Osteoblast (primary cell): ENCODE results near the gene DLG1. TPM values are rescaled to one million over a fixed set of nuclear protein-coding genes. Genes with fewer than 3 reads are reported as not detected.

Experiments
- DNase-seq: peaks from one replicate; pipeline ENCODE4 v3.0.0; 2011; ENCODE audit warnings: low spot score, mixed read lengths; ENCODE audit not compliant: insufficient read length; ENCODE audit errors: missing footprints
- H2AFZ ChIP-seq: 2 replicates; pipeline ENCODE4 v1.6.0; 2011; ENCODE audit warnings: mild to moderate bottlenecking, low read length
- H3K27ac ChIP-seq: 2 replicates; pipeline ENCODE4 v1.5.1; 2011; ENCODE audit warnings: mild to moderate bottlenecking, low read depth, low read length, moderate library complexity
- H3K27me3 ChIP-seq: 2 replicates; pipeline ENCODE4 v1.6.0; 2012; ENCODE audit warnings: mild to moderate bottlenecking, control low read depth, inconsistent platforms, low read length, moderate library complexity; ENCODE audit not compliant: insufficient read depth
- H3K36me3 ChIP-seq: 2 replicates; pipeline ENCODE4 v1.5.1; 2011; ENCODE audit warnings: mild to moderate bottlenecking, low read length, control low read depth, moderate library complexity; ENCODE audit not compliant: insufficient read depth
- H3K4me1 ChIP-seq: 2 replicates; pipeline ENCODE4 v1.5.1; 2011; ENCODE audit warnings: mild to moderate bottlenecking, low read length, control low read depth, moderate library complexity; ENCODE audit not compliant: insufficient read depth
- H3K4me2 ChIP-seq: 2 replicates; pipeline ENCODE4 v1.6.0; 2011; ENCODE audit warnings: mild to moderate bottlenecking, low read length; ENCODE audit not compliant: insufficient read depth
- H3K4me3 ChIP-seq: fragments of 200-600 bp; sonication (generic); 3 replicates; pipeline ENCODE4 v1.5.1; 2012; ENCODE audit warnings: mild to moderate bottlenecking, low read length, inconsistent platforms; ENCODE audit not compliant: insufficient read depth
- H3K79me2 ChIP-seq: 2 replicates; pipeline ENCODE4 v1.6.0; 2012; ENCODE audit warnings: mild to moderate bottlenecking, low read length, control low read depth, inconsistent platforms; ENCODE audit not compliant: insufficient read depth
- H3K9me3 ChIP-seq: 2 replicates; pipeline ENCODE4 v1.5.1; 2011; ENCODE audit warnings: low read depth, low read length, control low read depth
- H4K20me1 ChIP-seq: 2 replicates; pipeline ENCODE4 v1.6.0; 2012; ENCODE audit warnings: mild to moderate bottlenecking, low read length, control low read depth; ENCODE audit not compliant: insufficient read depth
- CTCF ChIP-seq: IDR thresholded peaks from 2 replicates; pipeline ENCODE4 v1.5.1; 2011; ENCODE audit warnings: mild to moderate bottlenecking, low read depth, low read length, moderate library complexity; ENCODE audit errors: extremely low read depth
- total RNA-seq: library from RNA; depleted of rRNA; stranded (reverse); fragments of >200 nt; gene quantifications from 2 replicates; pipeline ENCODE4 v1.2.3, GENCODE V29; 2012

DLG1 gene
- total RNA-seq, 1 donor, result 79.3 TPM

DNA sequence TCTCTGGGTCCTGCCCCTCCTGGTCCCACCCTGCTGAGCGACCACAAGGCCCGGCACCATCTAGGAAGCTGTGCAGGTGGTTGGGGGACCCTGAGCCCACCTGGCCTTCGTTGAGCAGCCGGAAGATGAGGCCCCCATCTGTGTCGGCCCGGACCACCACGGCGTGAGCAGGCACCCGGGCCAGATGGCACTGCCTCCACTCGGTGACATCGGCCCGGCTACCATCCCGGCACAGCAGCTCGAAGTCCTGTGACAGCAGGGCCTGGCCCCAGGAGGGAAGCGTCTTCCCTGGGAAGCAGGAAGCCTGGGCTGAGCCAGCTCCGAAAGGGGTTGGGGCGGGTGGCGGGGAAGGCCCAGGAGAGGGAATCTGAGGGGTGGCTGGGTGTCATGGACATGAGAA, 281.4 kb downstream of the DLG1 start:
- H4K20me1 ChIP-seq, result no peaks in the 10 kb centered on the region
- no peaks in the 10 kb centered on the region for H3K79me2 ChIP-seq

GRCh38 chr3:197015790-197016736, 282.3 kb downstream of the DLG1 start:
- no peak for TF ChIP-seq CTCF
- no peaks in the 10 kb centered on the region for H3K4me1 ChIP-seq
- H3K36me3 ChIP-seq, result no peaks in the 10 kb centered on the region
- H2AFZ ChIP-seq, result no peak overlapping the region
- peak; percentile 71 for DNase-seq
- no peak overlapping the region for H3K4me2 ChIP-seq
- no peaks in the 10 kb centered on the region for H3K9me3 ChIP-seq
- H4K20me1 ChIP-seq, result no peaks in the 10 kb centered on the region
- H3K27ac ChIP-seq, result no peak overlapping the region
- H3K27me3 ChIP-seq, result peaks cover 19% of the 10 kb centered on the region
- H3K4me3 ChIP-seq, result no peak overlapping the region
- no peaks in the 10 kb centered on the region for H3K79me2 ChIP-seq

More for the DNA sequence above, 281.4 kb downstream of the DLG1 start:
- H3K36me3 ChIP-seq, result no peaks in the 10 kb centered on the region
- H3K4me3 ChIP-seq, result no peak overlapping the region
- no peak for TF ChIP-seq CTCF
- no peaks in the 10 kb centered on the region for H3K4me1 ChIP-seq
- no peaks in the 10 kb centered on the region for H3K9me3 ChIP-seq
- no peak overlapping the region for H3K27ac ChIP-seq
- H3K27me3 ChIP-seq, result peaks cover 22% of the 10 kb centered on the region
- H3K4me2 ChIP-seq, result no peak overlapping the region
- DNase-seq, result peak; percentile 60
- H2AFZ ChIP-seq, result no peak overlapping the region

- no peak overlapping the region for H3K4me3 ChIP-seq
- peaks cover 16% of the 10 kb centered on the region for H3K27me3 ChIP-seq
- no peak overlapping the region for H3K27ac ChIP-seq
- H3K79me2 ChIP-seq, result no peaks in the 10 kb centered on the region
- H3K36me3 ChIP-seq, result no peaks in the 10 kb centered on the region
- H3K4me2 ChIP-seq, result no peak overlapping the region
- no peak for TF ChIP-seq CTCF
- peak; percentile 65 for DNase-seq
- no peak overlapping the region for H2AFZ ChIP-seq
- no peaks in the 10 kb centered on the region for H3K9me3 ChIP-seq
- H3K4me1 ChIP-seq, result no peaks in the 10 kb centered on the region
- no peaks in the 10 kb centered on the region for H4K20me1 ChIP-seq
These were observed 283.4 kb downstream of the DLG1 start for GRCh38 chr3:197014942-197015575.

DNA sequence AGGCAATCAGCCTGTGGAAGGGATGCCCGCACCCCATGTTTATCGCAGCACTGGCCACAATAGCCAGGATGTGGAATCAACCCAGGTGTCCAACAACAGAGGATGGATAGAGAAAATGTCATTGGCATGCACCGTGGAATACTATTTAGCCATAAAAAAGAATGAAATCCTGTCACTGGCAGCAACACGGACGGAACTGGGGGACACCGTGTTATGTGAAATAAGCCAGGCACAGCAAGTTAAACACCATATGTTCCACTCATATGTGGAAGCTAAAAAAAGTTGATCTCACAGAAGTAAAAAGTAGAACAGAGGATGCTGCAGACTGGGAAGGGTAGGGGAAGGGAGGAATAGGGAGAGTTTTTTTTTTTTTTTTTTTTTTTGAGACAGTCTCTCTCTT, 284.4 kb downstream of the DLG1 start:
- no peaks in the 10 kb centered on the region for H3K79me2 ChIP-seq
- H2AFZ ChIP-seq, result no peak overlapping the region
- H4K20me1 ChIP-seq, result no peaks in the 10 kb centered on the region
- H3K4me1 ChIP-seq, result no peaks in the 10 kb centered on the region
- no peaks in the 10 kb centered on the region for H3K36me3 ChIP-seq
- peaks cover 5% of the 10 kb centered on the region for H3K27me3 ChIP-seq
- H3K4me3 ChIP-seq, result no peak overlapping the region
- DNase-seq, result no peak
- H3K27ac ChIP-seq, result no peak overlapping the region
- no peaks in the 10 kb centered on the region for H3K9me3 ChIP-seq
- no peak overlapping the region for H3K4me2 ChIP-seq
- no peak for TF ChIP-seq CTCF
